CD4-positive, alpha-beta memory T cell (primary cell): ENCODE results near the gene ARV1. TPM values are rescaled to one million over a fixed set of nuclear protein-coding genes. Genes with fewer than 3 reads are reported as not detected.

Source experiments
- CTCF ChIA-PET: fragments of 350-600 bp; sonication (Branson Sonifier 250); formaldehyde crosslinking; loops from one replicate; lab custom pipeline; 2021; ENCODE audit warnings: inconsistent platforms; ENCODE audit not compliant: partially characterized antibody; lab: Charles Lee
- POLR2A ChIA-PET: fragments of 350-600 bp; sonication (Branson Sonifier 250); formaldehyde crosslinking; loops from one replicate; lab custom pipeline; 2021; ENCODE audit not compliant: partially characterized antibody; lab: Charles Lee
- DNase-seq, 5 donors: peaks; one replicate each; pipeline versions ENCODE4 v3.0.0 to v3.0.0-alpha.2; 2020 to 2022; ENCODE audit warnings: mixed read lengths in 1 of 5
- H3K27ac ChIP-seq: one replicate; pipeline ENCODE4 v1.7.0; 2013; ENCODE audit warnings: low read depth, low read length
- H3K27me3 ChIP-seq: 2 replicates; pipeline ENCODE4 v1.7.0; 2013; ENCODE audit warnings: mild to moderate bottlenecking, low read length, moderate library complexity; ENCODE audit not compliant: insufficient read depth
- H3K36me3 ChIP-seq: 2 replicates; pipeline ENCODE4 v1.7.0; 2013; ENCODE audit warnings: mild to moderate bottlenecking, low read length, moderate library complexity; ENCODE audit not compliant: insufficient read depth
- H3K4me1 ChIP-seq: 2 replicates; pipeline ENCODE4 v1.7.0; 2013; ENCODE audit warnings: mild to moderate bottlenecking, low read length, moderate library complexity; ENCODE audit not compliant: insufficient read depth
- H3K4me3 ChIP-seq, 2 donors: one replicate each; pipeline ENCODE4 v1.7.0; 2013; ENCODE audit warnings: low read length in 2 of 2, mild to moderate bottlenecking in 1 of 2
- H3K9me3 ChIP-seq, 2 donors: one replicate each; pipeline ENCODE4 v1.7.0; 2013; ENCODE audit warnings: low read length in 2 of 2, control low read depth in 1 of 2; ENCODE audit not compliant: control insufficient read depth in 1 of 2
- H3K27ac Mint-ChIP-seq, 7 donors: one replicate each; pipeline ENCODE4 v1.8.0; 2020 to 2021; ENCODE audit warnings: mixed read lengths in 7 of 7, mild to moderate bottlenecking in 6 of 7, inconsistent platforms in 3 of 7, moderate library complexity in 3 of 7
- H3K27me3 Mint-ChIP-seq, 2 donors: one replicate each; pipeline ENCODE4 v1.8.0; 2020 to 2021; ENCODE audit warnings: mixed read lengths in 2 of 2
- H3K36me3 Mint-ChIP-seq, 2 donors: one replicate each; pipeline ENCODE4 v1.8.0; 2020 to 2021; ENCODE audit warnings: mixed read lengths in 2 of 2, inconsistent platforms in 1 of 2, mild to moderate bottlenecking in 1 of 2
- H3K4me1 Mint-ChIP-seq, 4 donors: one replicate each; pipeline ENCODE4 v1.8.0; 2020 to 2021; ENCODE audit warnings: mixed read lengths in 4 of 4, mild to moderate bottlenecking in 1 of 4
- H3K4me3 Mint-ChIP-seq, 8 donors: one replicate each; pipeline ENCODE4 v1.8.0; 2020 to 2021; ENCODE audit warnings: mixed read lengths in 8 of 8, mild to moderate bottlenecking in 7 of 8, moderate library complexity in 6 of 8, inconsistent platforms in 3 of 8
- H3K9me3 Mint-ChIP-seq, 8 donors: one replicate each; pipeline ENCODE4 v1.8.0; 2020 to 2021; ENCODE audit warnings: mixed read lengths in 8 of 8, mild to moderate bottlenecking in 5 of 8, inconsistent platforms in 3 of 8, moderate library complexity in 1 of 8
- intact Hi-C: fragments of 100-400 bp; cut with micrococcal nuclease; formaldehyde crosslinking; loops from one replicate; pipeline ENCODE4 v1.15.1; 2023
- polyA plus RNA-seq, 2 donors: library from polyadenylated mRNA; unstranded; fragments of 300-500 nt; fragmentation: Illumina TruSeq; gene quantifications; one replicate each; pipeline ENCODE4 v1.2.3, GENCODE V29; 2021
- total RNA-seq, 2 experiments: library from RNA; stranded (reverse); gene quantifications; one replicate each; pipeline ENCODE4 v1.2.3, GENCODE V29; 2021

The ARV1 gene
- total and polyA plus RNA-seq, 4 experiments from 2014 or later = 13.8 to 37.4 (median 19.3) TPM

GRCh38 chr1:230939806-230940489, 38.9 kb upstream of the ARV1 start:
- CTCF ChIA-PET = no interaction called here
- H3K4me1 ChIP-seq = no peaks in the 10 kb centered on the region
- H3K9me3 ChIP-seq = no peaks in the 10 kb centered on the region
- POLR2A ChIA-PET = no interaction called here
- no peaks in the 10 kb centered on the region for H3K9me3 Mint-ChIP-seq
- H3K27me3 Mint-ChIP-seq = no peaks in the 10 kb centered on the region
- H3K4me3 Mint-ChIP-seq = no peak overlapping the region
- peak overlapping the region in 1 of 7 donors; percentile 64 for H3K27ac Mint-ChIP-seq
- H3K4me3 ChIP-seq = no peak overlapping the region
- no peaks in the 10 kb centered on the region for H3K27me3 ChIP-seq
- DNase-seq = no peak
- peaks cover 56 to 59% of the 10 kb centered on the region in 2 donors for H3K36me3 Mint-ChIP-seq
- no peak overlapping the region for H3K27ac ChIP-seq
- peaks cover 9% of the 10 kb centered on the region for H3K36me3 ChIP-seq
- H3K4me1 Mint-ChIP-seq = peaks cover 0 to 37% (median 15%) of the 10 kb centered on the region in 4 donors
- intact Hi-C loops = loop anchor here (5.0 kb wide), 1 partner anchor 37 kb away; the partner anchor contains the start of genes ARV1 and TTC13

GRCh38 chr1:230940848-230941247, 38.0 kb upstream of the ARV1 start:
- Mint-ChIP-seq H3K27ac (peak overlapping the region in 1 of 7 donors; percentile 25), H3K4me3 (no peak overlapping the region), H3K27me3 (no peaks in the 10 kb centered on the region), H3K9me3 (no peaks in the 10 kb centered on the region), H3K4me1 (peaks cover 0 to 33% (median 11%) of the 10 kb centered on the region in 4 donors), H3K36me3 (peaks cover 53 to 59% of the 10 kb centered on the region in 2 donors)
- DNase-seq = no peak
- peaks cover 9% of the 10 kb centered on the region for H3K36me3 ChIP-seq
- CTCF ChIA-PET = no interaction called here
- intact Hi-C loops = no loop called here
- no peaks in the 10 kb centered on the region for H3K27me3 ChIP-seq
- no peaks in the 10 kb centered on the region for H3K4me1 ChIP-seq
- POLR2A ChIA-PET = no interaction called here
- H3K4me3 ChIP-seq = no peak overlapping the region
- no peak overlapping the region for H3K27ac ChIP-seq
- H3K9me3 ChIP-seq = no peaks in the 10 kb centered on the region

GRCh38 chr1:230943048-230943593, 35.8 kb upstream of the ARV1 start:
- no peaks in the 10 kb centered on the region for H3K9me3 Mint-ChIP-seq
- no peaks in the 10 kb centered on the region for H3K27me3 Mint-ChIP-seq
- H3K4me1 Mint-ChIP-seq = peaks cover 0 to 25% (median 7%) of the 10 kb centered on the region in 4 donors
- H3K27ac ChIP-seq = no peak overlapping the region
- H3K27ac Mint-ChIP-seq = no peak overlapping the region
- DNase-seq = no peak
- H3K27me3 ChIP-seq = no peaks in the 10 kb centered on the region
- ChIA-PET POLR2A (no interaction called here), CTCF (no interaction called here)
- no peaks in the 10 kb centered on the region for H3K4me1 ChIP-seq
- peaks cover 45 to 61% of the 10 kb centered on the region in 2 donors for H3K36me3 Mint-ChIP-seq
- H3K9me3 ChIP-seq = no peaks in the 10 kb centered on the region
- H3K4me3 ChIP-seq = no peak overlapping the region
- H3K36me3 ChIP-seq = peaks cover 8% of the 10 kb centered on the region
- H3K4me3 Mint-ChIP-seq = no peak overlapping the region
- intact Hi-C loops = no loop called here

GRCh38 chr1:230948301-230948700, 30.6 kb upstream of the ARV1 start:
- intact Hi-C loops = no loop called here
- Histone ChIP-seq H3K4me3 (no peak overlapping the region), H3K9me3 (no peaks in the 10 kb centered on the region), H3K27me3 (no peaks in the 10 kb centered on the region), H3K36me3 (peaks cover 6% of the 10 kb centered on the region), H3K4me1 (no peaks in the 10 kb centered on the region), H3K27ac (no peak overlapping the region)
- peaks cover 0 to 9% (median 2%) of the 10 kb centered on the region in 4 donors for H3K4me1 Mint-ChIP-seq
- CTCF ChIA-PET = interaction anchor here (1.0 kb wide), 1 partner anchor 20 kb away, joined by 3 read pairs; no protein-coding TSS in a partner anchor
- H3K27me3 Mint-ChIP-seq = no peaks in the 10 kb centered on the region
- no peak for DNase-seq
- POLR2A ChIA-PET = interaction anchor here (2.0 kb wide), 1 partner anchor 30 kb away, joined by 4 read pairs; the partner anchor contains the start of genes ARV1 and TTC13
- H3K4me3 Mint-ChIP-seq = no peak overlapping the region
- H3K36me3 Mint-ChIP-seq = peaks cover 46 to 65% of the 10 kb centered on the region in 2 donors
- H3K27ac Mint-ChIP-seq = peak overlapping the region in 1 of 7 donors; percentile 21
- H3K9me3 Mint-ChIP-seq = no peaks in the 10 kb centered on the region

- no peaks in the 10 kb centered on the region for H3K27me3 Mint-ChIP-seq
- Histone ChIP-seq H3K4me1 (no peaks in the 10 kb centered on the region), H3K9me3 (no peaks in the 10 kb centered on the region), H3K27me3 (no peaks in the 10 kb centered on the region), H3K36me3 (peaks cover 6% of the 10 kb centered on the region), H3K4me3 (no peak overlapping the region), H3K27ac (no peak overlapping the region)
- no peak overlapping the region for H3K4me3 Mint-ChIP-seq
- peak overlapping the region in 2 of 7 donors; percentile 21 to 25 for H3K27ac Mint-ChIP-seq
- H3K36me3 Mint-ChIP-seq = peaks cover 50 to 66% of the 10 kb centered on the region in 2 donors
- CTCF ChIA-PET = interaction anchor here (1.0 kb wide), 1 partner anchor 21 kb away, joined by 3 read pairs; no protein-coding TSS in a partner anchor
- H3K4me1 Mint-ChIP-seq = peaks cover 0 to 9% (median 3%) of the 10 kb centered on the region in 4 donors
- H3K9me3 Mint-ChIP-seq = no peaks in the 10 kb centered on the region
- intact Hi-C loops = no loop called here
- DNase-seq = no peak
- POLR2A ChIA-PET = interaction anchor here (2.0 kb wide), 1 partner anchor 29 kb away, joined by 4 read pairs; the partner anchor contains the start of genes ARV1 and TTC13
Observed at GRCh38 chr1:230948903-230949302, 30.0 kb upstream of the ARV1 start.

- no peaks in the 10 kb centered on the region for H3K9me3 ChIP-seq
- H3K27ac ChIP-seq = no peak overlapping the region
- H3K27me3 ChIP-seq = no peaks in the 10 kb centered on the region
- H3K4me3 Mint-ChIP-seq = no peak overlapping the region
- no peak overlapping the region for H3K4me3 ChIP-seq
- intact Hi-C loops = no loop called here
- no peaks in the 10 kb centered on the region for H3K27me3 Mint-ChIP-seq
- DNase-seq = no peak
- POLR2A ChIA-PET = interaction anchor here (1.2 kb wide), 1 partner anchor 23 kb away, joined by 5 read pairs; no protein-coding TSS in a partner anchor
- CTCF ChIA-PET = no interaction called here
- H3K36me3 ChIP-seq = peaks cover 6% of the 10 kb centered on the region
- no peaks in the 10 kb centered on the region for H3K9me3 Mint-ChIP-seq
- H3K4me1 Mint-ChIP-seq = peaks cover 0 to 7% (median 3%) of the 10 kb centered on the region in 4 donors
- no peaks in the 10 kb centered on the region for H3K4me1 ChIP-seq
- H3K27ac Mint-ChIP-seq = no peak overlapping the region
- H3K36me3 Mint-ChIP-seq = peaks cover 44 to 68% of the 10 kb centered on the region in 2 donors
Observed at GRCh38 chr1:230950404-230950803, 28.5 kb upstream of the ARV1 start.

GRCh38 chr1:230957580-230957989, 21.3 kb upstream of the ARV1 start:
- H3K27ac ChIP-seq = no peak overlapping the region
- Mint-ChIP-seq H3K27me3 (no peaks in the 10 kb centered on the region), H3K4me1 (peaks cover 7 to 21% (median 17%) of the 10 kb centered on the region in 4 donors), H3K27ac (no peak overlapping the region), H3K36me3 (peaks cover 50 to 64% of the 10 kb centered on the region in 2 donors), H3K9me3 (no peaks in the 10 kb centered on the region), H3K4me3 (no peak overlapping the region)
- CTCF ChIA-PET = interaction anchor here (1.3 kb wide), 1 partner anchor 10 kb away, joined by 3 read pairs; no protein-coding TSS in a partner anchor
- DNase-seq = no peak
- H3K4me1 ChIP-seq = no peaks in the 10 kb centered on the region
- no peak overlapping the region for H3K4me3 ChIP-seq
- H3K9me3 ChIP-seq = no peaks in the 10 kb centered on the region
- intact Hi-C loops = no loop called here
- POLR2A ChIA-PET = interaction anchor here (1.0 to 1.2 kb wide), 2 partner anchors 19 to 22 kb away, joined by 4 read pairs; partner anchors contain the start of gene ARV1
- H3K36me3 ChIP-seq = peaks cover 14% of the 10 kb centered on the region
- no peaks in the 10 kb centered on the region for H3K27me3 ChIP-seq
